K562 (cell line): Measurements from ENCODE around the gene LPIN1. TPM values are rescaled to one million over a fixed set of nuclear protein-coding genes. Genes with fewer than 3 reads are reported as not detected.

Experiments used
- ATAC-seq: fragments of 200-7000 bp; cut with Tn5 transposase; 3 replicates; pipeline ENCODE4 v1.9.1; 2020; ENCODE audit warnings: moderate library complexity
- BruUV-seq: library from RNA; stranded (reverse); fragments of 400-500 nt; replicated peaks from 2 replicates; lab custom pipeline; 2021; lab: Mats Ljungman, UMichigan
- CTCF ChIA-PET: fragments of 300-600 bp; formaldehyde crosslinking; extraction: SDS; loops from one replicate; lab custom pipeline; 2021; ENCODE audit warnings: low intra/inter-chr PET ratio; lab: Yijun Ruan, JAX
- POLR2A ChIA-PET: fragments of 300-600, 350-650 bp; sonication (Branson Sonifier 250); formaldehyde crosslinking; extraction: SDS; loops from one replicate; lab custom pipeline; 2021; ENCODE audit warnings: antibody characterized with exemption, inconsistent platforms; lab: Yijun Ruan, JAX
- DNase-seq, 4 experiments: peaks; one replicate each; pipeline versions ENCODE4 v3.0.0 to v3.0.0-alpha.2; 2011 to 2018; ENCODE audit warnings: low spot score in 3 of 4, mixed read lengths in 3 of 4; ENCODE audit errors: extremely low read depth in 1 of 4
- FAIRE-seq: peaks from 2 replicates; lab custom pipeline; 2011; peaks lifted over from hg19 to GRCh38; lab: Jason Lieb, UNC
- H2AFZ ChIP-seq: 2 replicates; pipeline ENCODE4 v1.6.0; 2011; ENCODE audit warnings: low read depth, low read length, control low read depth, inconsistent platforms
- H3K27ac ChIP-seq: fragments of 200-600 bp; 3 replicates; pipeline ENCODE4 v1.8.0; 2011; ENCODE audit warnings: low read depth, mild to moderate bottlenecking, control low read depth, inconsistent platforms, low read length, moderate library complexity, mixed read lengths; ENCODE audit errors: extremely low read depth
- H3K27me3 ChIP-seq, 2 experiments: fragments of 300-600 bp in 1 of 2; 2 replicates in 1 of 2; 3 replicates in 1 of 2; pipeline versions ENCODE4 v1.6.0 to v1.8.0; 2011; ENCODE audit warnings: inconsistent platforms in 2 of 2, low read length in 2 of 2, mild to moderate bottlenecking in 1 of 2, mixed read lengths in 1 of 2, moderate library complexity in 1 of 2; ENCODE audit not compliant: control insufficient read depth in 2 of 2, insufficient read depth in 2 of 2
- H3K36me3 ChIP-seq: fragments of 300-600 bp; 3 replicates; pipeline ENCODE4 v1.8.0; 2011; ENCODE audit warnings: mild to moderate bottlenecking, low read length, inconsistent platforms; ENCODE audit not compliant: control insufficient read depth, insufficient read depth
- H3K4me1 ChIP-seq, 2 experiments: fragments of 200-600 bp in 1 of 2; replicated peaks in 1 of 2; 2 replicates in 1 of 2; 3 replicates in 1 of 2; pipeline versions ENCODE4 v1.5.1 to v1.8.0; 2011; ENCODE audit warnings: inconsistent platforms in 2 of 2, low read length in 2 of 2, mild to moderate bottlenecking in 1 of 2, mixed read lengths in 1 of 2, moderate library complexity in 1 of 2; ENCODE audit not compliant: control insufficient read depth in 2 of 2, insufficient read depth in 2 of 2
- H3K4me2 ChIP-seq: 2 replicates; pipeline ENCODE4 v1.6.1; 2011; ENCODE audit warnings: low read length, control low read depth, inconsistent platforms, mixed read lengths; ENCODE audit not compliant: insufficient read depth
- H3K4me3 ChIP-seq: fragments of 200-600 bp; sonication (generic), shearing (Covaris generic); 2 replicates; pipeline ENCODE4 v1.5.1; 2016; ENCODE audit warnings: control low read depth, inconsistent platforms
- H3K79me2 ChIP-seq: fragments of 200-600 bp; 3 replicates; pipeline ENCODE4 v1.8.0; 2011; ENCODE audit warnings: low read length, inconsistent platforms; ENCODE audit not compliant: control insufficient read depth, insufficient read depth
- H3K9ac ChIP-seq, 2 experiments: 2 replicates each; pipeline versions ENCODE4 v1.6.0 to v1.6.1; 2011; ENCODE audit warnings: low read depth in 2 of 2, low read length in 2 of 2, control low read depth in 1 of 2, inconsistent platforms in 1 of 2, mild to moderate bottlenecking in 1 of 2, mixed read lengths in 1 of 2; ENCODE audit not compliant: insufficient read depth in 1 of 2
- H3K9me1 ChIP-seq: one replicate; pipeline ENCODE4 v1.6.0; 2011; ENCODE audit warnings: inconsistent platforms, mild to moderate bottlenecking, low read length, moderate library complexity; ENCODE audit not compliant: control insufficient read depth, insufficient read depth
- H3K9me3 ChIP-seq: replicated peaks from 2 replicates; pipeline ENCODE4 v1.5.1; 2011; ENCODE audit warnings: low read depth, low read length, inconsistent platforms; ENCODE audit not compliant: control insufficient read depth, insufficient read depth
- H4K20me1 ChIP-seq: replicated peaks from 2 replicates; pipeline ENCODE4 v1.6.1; 2011; ENCODE audit warnings: low read length, inconsistent platforms, mixed read lengths; ENCODE audit not compliant: control insufficient read depth, insufficient read depth
- HDAC6 ChIP-seq: IDR thresholded peaks from 2 replicates; pipeline ENCODE4 v1.6.1; 2012; ENCODE audit warnings: low read depth, mild to moderate bottlenecking, control low read depth, inconsistent platforms, low read length, moderate library complexity
- RB1 ChIP-seq: fragments of 450-650 bp; IDR thresholded peaks from 2 replicates; pipeline ENCODE4 v1.6.1; 2017; ENCODE audit warnings: low read depth, mild to moderate bottlenecking
- WGBS: fragments of 100-300 bp; shearing (Covaris generic); methylation state at CpG from one replicate; pipeline ENCODE4 v1.1.6; 2016; ENCODE audit warnings: low coverage, mixed read lengths; ENCODE audit not compliant: insufficient coverage; ENCODE audit errors: missing lambda C conversion rate; 5-methylcytosine and 5-hydroxymethylcytosine counted together
- in situ Hi-C: fragments of 300-500 bp; cut with MboI; formaldehyde crosslinking; loops from 4 replicates; pipeline ENCODE4 v1.15.0; 2018; ENCODE audit warnings: inconsistent platforms, mixed read lengths
- intact Hi-C: fragments of 100-400 bp; cut with micrococcal nuclease; formaldehyde crosslinking; loops from 2 replicates; pipeline ENCODE4 v1.14.2; 2022
- polyA plus RNA-seq, 8 experiments: library from polyadenylated mRNA; depleted of rRNA in 4 of 8; stranded (reverse) in 5 of 8; unstranded in 3 of 8; fragments of >200 nt; fragmentation: Nextera tagmentation in 2 of 8; fragmentation: Illumina TruSeq in 1 of 8; extraction: Ambion mirVana in 2 of 8; extraction: Trizol in 1 of 8; gene quantifications; 2 replicates each; pipeline versions ENCODE4 v1.2.1 to v1.2.3, GENCODE V29; 2011 to 2014; ENCODE audit warnings: inconsistent platforms in 1 of 8, missing spikeins in 1 of 8
- total RNA-seq, 7 experiments: library from RNA; depleted of rRNA in 6 of 7; stranded (reverse); fragments of >200 nt in 6 of 7; fragmentation: Illumina TruSeq in 2 of 7; extraction: Trizol in 2 of 7; gene quantifications; 2 replicates each; pipeline versions ENCODE4 v1.2.1 to v1.2.3, GENCODE V29; 2011 to 2021; ENCODE audit warnings: low replicate concordance in 1 of 7
- TF ChIP-seq, protein P1 (sequence below): sonication (generic); formaldehyde crosslinking; IDR thresholded peaks from 2 replicates; pipeline ENCODE4 v1.8.1; 2023; ENCODE audit warnings: mild to moderate bottlenecking, missing genetic modification reagents

LPIN1 gene
- total and polyA plus RNA-seq, 9 of the 15 experiments (the other 6 are each of a cell fraction or from before 2014, with no cell fraction given): 9.2 to 84.0 (median 27.8) TPM

- Histone ChIP-seq H3K27me3 (no peaks in the 10 kb centered on the region), H3K4me1 (peaks cover 66 to 72% of the 10 kb centered on the region in 2 experiments)
- DNase-seq: no peak
- TF ChIP-seq, protein P1, sequence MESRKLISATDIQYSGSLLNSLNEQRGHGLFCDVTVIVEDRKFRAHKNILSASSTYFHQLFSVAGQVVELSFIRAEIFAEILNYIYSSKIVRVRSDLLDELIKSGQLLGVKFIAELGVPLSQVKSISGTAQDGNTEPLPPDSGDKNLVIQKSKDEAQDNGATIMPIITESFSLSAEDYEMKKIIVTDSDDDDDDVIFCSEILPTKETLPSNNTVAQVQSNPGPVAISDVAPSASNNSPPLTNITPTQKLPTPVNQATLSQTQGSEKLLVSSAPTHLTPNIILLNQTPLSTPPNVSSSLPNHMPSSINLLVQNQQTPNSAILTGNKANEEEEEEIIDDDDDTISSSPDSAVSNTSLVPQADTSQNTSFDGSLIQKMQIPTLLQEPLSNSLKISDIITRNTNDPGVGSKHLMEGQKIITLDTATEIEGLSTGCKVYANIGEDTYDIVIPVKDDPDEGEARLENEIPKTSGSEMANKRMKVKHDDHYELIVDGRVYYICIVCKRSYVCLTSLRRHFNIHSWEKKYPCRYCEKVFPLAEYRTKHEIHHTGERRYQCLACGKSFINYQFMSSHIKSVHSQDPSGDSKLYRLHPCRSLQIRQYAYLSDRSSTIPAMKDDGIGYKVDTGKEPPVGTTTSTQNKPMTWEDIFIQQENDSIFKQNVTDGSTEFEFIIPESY (CRISPR knock-in tag): peak; percentile 44; the same call in 1 of the 2 replicates
- TF ChIP-seq HDAC6 (no peak), RB1 (no peak)
- TF ChIP-seq, all 486 proteins: peak for 1
- Histone ChIP-seq H3K9me3 (no peaks in the 10 kb centered on the region), H2AFZ (no peak overlapping the region), H3K79me2 (peaks cover 80% of the 10 kb centered on the region), H3K4me2 (no peak overlapping the region), H3K4me3 (no peak overlapping the region), H3K27ac (no peak overlapping the region), H3K9ac (peak overlapping the region; percentile 5 to 53; a peak in 1 of 4 replicates), H3K36me3 (peaks cover 7% of the 10 kb centered on the region; the same call in 2 of the 3 replicates), H4K20me1 (peaks cover 37% of the 10 kb centered on the region), H3K9me1 (no peaks in the 10 kb centered on the region)
- ChIA-PET POLR2A (interaction anchor here (0.7 to 1.2 kb wide), 4 partner anchors 9 to 381 kb away, joined by 3 to 4 read pairs (median 4); no protein-coding TSS in a partner anchor), CTCF (no interaction called here)
- WGBS: 74% methylated on average over 13 of the region's 13 CpGs
- intact Hi-C loops (no loop called here), in situ Hi-C loops (no loop called here)
- ATAC-seq (no peak), FAIRE-seq (no peak)
- no TSS peak for BruUV-seq
Measured at GRCh38 chr2:11749646-11750349, 3.4 kb downstream of the LPIN1 start.
